ENCODE measurements around the gene GPR68.

Gene GPR68, protein sequence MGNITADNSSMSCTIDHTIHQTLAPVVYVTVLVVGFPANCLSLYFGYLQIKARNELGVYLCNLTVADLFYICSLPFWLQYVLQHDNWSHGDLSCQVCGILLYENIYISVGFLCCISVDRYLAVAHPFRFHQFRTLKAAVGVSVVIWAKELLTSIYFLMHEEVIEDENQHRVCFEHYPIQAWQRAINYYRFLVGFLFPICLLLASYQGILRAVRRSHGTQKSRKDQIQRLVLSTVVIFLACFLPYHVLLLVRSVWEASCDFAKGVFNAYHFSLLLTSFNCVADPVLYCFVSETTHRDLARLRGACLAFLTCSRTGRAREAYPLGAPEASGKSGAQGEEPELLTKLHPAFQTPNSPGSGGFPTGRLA

GRCh38 chr14:91244501-91244901 lies at the start of gene GPR68:
Gene GPR68, minus strand, starts transcription at chr14:91244704. Its CDS starts 9,654 bp downstream, at chr14:91235050.
- in situ Hi-C loops (cut with HindIII; ENCODE audit: low sequenced_read_pairs) = no loop called here

DNA sequence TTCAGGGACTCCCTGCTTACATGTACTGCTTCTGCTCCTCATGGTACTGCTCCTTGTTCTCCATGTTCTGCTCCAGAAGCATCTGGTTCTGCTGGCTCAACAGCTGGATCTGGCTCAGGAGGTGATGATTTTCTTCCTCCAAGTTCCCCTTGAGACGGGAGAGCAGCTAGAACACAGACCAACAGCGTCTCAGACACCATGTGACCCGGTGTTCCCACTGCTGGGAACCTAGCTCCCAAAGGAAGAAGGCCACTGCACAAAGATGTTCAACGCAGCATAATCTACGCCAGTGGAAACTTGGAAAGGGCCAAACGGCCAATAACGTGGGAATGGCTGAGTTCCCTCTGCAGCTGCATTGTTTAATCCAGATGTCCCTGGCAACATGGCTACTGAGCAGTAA lies 49.6 kb upstream of the GPR68 start:
- in situ Hi-C loops (cut with HindIII; ENCODE audit: low sequenced_read_pairs) = loop anchor here (10.0 to 25.0 kb wide), 4 partner anchors 89 to 568 kb away; partner anchors contain the start of gene TC2N

- in situ Hi-C loops (cut with HindIII; ENCODE audit: low sequenced_read_pairs) = loop anchor here (10.0 to 25.0 kb wide), 4 partner anchors 88 to 569 kb away; partner anchors contain the start of gene TC2N
Measured at GRCh38 chr14:91293281-91293680, 48.8 kb upstream of the GPR68 start.

DNA sequence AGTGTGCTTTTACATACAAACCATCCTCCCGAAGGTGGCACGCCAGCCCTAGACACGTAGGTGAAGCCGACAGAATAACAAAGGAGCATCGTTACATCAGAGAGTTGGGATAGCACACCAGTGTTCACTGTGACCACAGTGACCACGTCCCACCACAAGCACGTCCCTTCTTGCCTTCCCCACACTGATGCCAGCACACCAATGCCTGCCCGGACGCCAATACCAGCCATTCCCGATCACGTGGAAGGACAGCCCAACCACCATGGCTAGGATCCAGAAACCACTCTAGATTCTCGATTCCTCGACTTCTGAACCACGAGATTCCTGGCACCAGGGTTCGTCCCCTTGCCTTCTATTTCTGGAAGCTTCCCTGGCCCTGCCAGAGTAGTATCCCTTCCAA lies 48.0 kb upstream of the GPR68 start:
- in situ Hi-C loops (cut with HindIII; ENCODE audit: low sequenced_read_pairs) = loop anchor here (10.0 to 25.0 kb wide), 4 partner anchors 88 to 570 kb away; partner anchors contain the start of gene TC2N

DNA sequence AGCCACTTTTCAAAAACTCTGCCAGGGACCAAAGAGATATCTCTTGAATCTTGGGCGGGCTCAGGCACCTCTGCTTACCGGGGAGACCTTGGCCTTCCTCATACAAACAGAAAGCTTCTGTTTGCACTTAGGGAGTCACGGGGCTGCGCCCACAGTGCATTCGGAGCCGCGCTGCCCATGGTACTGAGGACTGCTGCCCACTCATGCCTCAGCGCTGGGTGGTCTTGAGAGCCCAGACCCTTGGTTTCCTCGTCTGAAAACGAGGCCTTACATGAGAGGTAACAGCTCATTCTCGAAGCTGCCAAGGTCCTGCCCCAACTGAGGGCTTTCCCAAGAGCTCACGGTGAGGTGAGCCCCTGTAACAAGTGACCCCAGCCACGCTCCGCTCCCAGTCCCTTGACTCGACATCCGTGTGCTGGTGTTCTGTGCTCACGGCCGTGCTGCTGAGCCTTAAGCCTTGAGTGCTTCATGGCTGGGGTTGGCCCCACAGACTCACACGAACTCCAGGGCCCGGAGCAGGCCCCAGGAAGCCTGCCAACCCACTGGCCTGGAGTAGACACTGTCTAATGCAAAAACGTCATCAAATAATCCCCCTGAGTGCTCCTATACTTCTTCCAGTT lies 47.4 kb upstream of the GPR68 start:
- in situ Hi-C loops (cut with HindIII; ENCODE audit: low sequenced_read_pairs) = loop anchor here (10.0 to 25.0 kb wide), 4 partner anchors 87 to 570 kb away; partner anchors contain the start of gene TC2N

DNA sequence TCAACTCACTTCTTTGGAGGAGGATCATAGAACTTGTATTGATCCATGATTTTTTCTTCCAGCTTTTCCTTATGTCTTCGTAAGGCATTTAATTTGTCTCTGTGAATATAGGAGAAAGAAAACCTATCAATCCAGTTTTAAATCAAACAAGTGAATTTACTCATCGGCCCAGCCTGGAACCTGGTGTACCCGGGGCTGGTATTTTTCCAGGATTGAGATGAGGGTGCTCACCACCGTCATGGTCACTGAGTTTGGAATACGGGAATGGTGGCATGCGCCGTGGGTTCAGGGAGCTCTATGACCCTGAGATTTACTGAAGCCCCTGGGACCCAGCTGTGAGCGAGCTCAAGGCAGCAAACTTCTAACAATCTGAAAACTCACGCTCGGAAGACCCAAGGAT lies 46.5 kb upstream of the GPR68 start:
- in situ Hi-C loops (cut with HindIII; ENCODE audit: low sequenced_read_pairs) = loop anchor here (10.0 to 25.0 kb wide), 4 partner anchors 86 to 571 kb away; partner anchors contain the start of gene TC2N

DNA sequence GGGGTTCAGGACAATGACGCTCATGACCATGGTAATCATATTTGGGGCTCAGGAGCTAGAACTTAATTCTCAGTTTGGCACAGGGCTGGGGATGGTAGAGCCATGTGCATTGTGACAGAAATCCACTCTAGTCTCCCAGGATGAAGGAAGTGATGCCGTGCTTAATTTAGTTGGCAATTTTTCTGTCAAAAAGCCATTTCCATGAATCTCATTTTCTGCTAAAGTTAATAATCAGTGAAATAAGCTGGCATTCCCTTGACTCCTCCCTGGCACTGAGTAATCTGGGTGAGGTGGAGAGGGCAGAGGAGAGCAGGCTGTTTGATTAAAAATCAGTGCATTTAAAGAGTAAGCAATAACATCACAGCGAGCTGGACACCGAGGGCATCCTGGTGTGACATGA lies 45.0 kb upstream of the GPR68 start:
- in situ Hi-C loops (cut with HindIII; ENCODE audit: low sequenced_read_pairs) = loop anchor here (25.0 kb wide), 3 partner anchors 98 to 573 kb away; partner anchors contain the start of gene TC2N

- in situ Hi-C loops (cut with HindIII; ENCODE audit: low sequenced_read_pairs) = loop anchor here (25.0 kb wide), 3 partner anchors 98 to 573 kb away; partner anchors contain the start of gene TC2N
Measured at GRCh38 chr14:91288876-91289275, 44.4 kb upstream of the GPR68 start.

DNA sequence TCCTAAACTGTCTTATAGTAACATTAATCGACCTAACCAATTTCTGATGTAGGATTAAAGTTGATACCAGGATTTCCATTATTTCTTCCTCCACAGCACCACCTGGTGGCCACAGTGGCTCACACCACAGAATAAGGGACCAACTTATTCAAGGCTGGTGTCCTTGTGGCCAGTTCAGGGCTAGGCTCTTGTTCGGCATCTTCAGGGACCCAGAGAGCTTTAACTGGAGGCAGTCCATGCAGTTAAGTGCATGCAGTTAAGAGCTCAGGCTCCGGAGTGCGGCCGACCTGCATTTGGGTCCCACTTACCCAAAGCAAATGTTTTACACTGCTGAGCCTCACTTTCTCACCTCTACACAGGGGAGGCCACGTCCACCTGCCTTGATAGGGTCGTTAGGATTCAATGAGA lies 42.0 kb upstream of the GPR68 start:
- in situ Hi-C loops (cut with HindIII; ENCODE audit: low sequenced_read_pairs) = loop anchor here (25.0 kb wide), 3 partner anchors 101 to 576 kb away; partner anchors contain the start of gene TC2N

- in situ Hi-C loops (cut with HindIII; ENCODE audit: low sequenced_read_pairs) = loop anchor here (25.0 kb wide), 3 partner anchors 102 to 577 kb away; partner anchors contain the start of gene TC2N
Measured at GRCh38 chr14:91284791-91285548, 40.5 kb upstream of the GPR68 start.

DNA sequence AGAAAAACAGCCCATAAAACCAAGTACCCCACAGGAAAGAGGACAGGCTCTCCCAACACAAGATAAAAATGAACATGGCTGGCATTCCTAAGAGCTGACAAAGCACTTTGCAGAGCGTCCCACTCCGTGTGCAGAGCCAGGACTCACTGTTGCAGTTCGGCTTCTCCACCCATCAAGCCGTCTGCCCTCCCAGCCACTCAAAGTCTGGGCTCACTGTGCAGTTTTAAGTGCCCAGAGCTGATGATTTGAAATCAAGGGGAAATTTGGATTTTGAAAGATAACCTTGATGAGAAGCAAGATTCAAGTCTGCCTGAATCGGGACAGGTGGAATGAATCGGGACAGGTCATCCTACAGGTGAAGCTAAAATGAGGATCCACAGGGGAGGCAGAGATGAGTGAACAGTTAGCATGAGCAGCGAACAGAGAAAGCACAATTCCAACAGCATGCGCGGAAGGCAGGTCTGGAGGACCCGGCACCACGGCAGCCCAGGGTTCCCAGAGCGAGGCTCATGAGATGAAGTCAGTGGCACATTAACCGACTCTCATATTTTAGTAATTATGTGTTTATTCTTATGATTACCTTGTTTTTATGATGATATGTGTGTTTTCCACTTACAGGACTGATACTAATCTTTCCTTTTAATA lies 39.8 kb upstream of the GPR68 start:
- in situ Hi-C loops (cut with HindIII; ENCODE audit: low sequenced_read_pairs) = loop anchor here (25.0 kb wide), 3 partner anchors 103 to 578 kb away; partner anchors contain the start of gene TC2N

DNA sequence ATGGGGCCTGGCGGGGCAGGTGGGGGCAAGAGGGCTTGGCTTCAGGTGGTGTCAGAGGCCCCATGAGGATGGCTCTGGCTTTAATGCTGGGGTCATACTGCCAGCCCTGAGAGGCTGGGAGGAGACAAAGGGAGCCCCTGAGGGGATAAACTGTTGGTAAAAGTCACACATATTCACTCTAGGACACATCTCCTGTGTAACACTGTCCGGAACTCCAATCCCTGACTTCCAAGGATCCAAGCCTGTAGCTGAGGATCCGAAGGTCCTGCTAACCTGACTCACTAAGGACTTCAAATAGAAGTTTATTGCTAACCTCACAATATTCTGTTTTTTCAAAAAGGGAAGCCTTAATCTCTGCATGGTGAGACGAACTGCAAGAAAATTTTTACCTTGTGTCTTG lies 39.2 kb upstream of the GPR68 start:
- in situ Hi-C loops (cut with HindIII; ENCODE audit: low sequenced_read_pairs) = loop anchor here (25.0 kb wide), 3 partner anchors 104 to 579 kb away; partner anchors contain the start of gene TC2N

GRCh38 chr14:91282954-91283645 lies 38.6 kb upstream of the GPR68 start:
- in situ Hi-C loops (cut with HindIII; ENCODE audit: low sequenced_read_pairs) = loop anchor here (25.0 kb wide), 3 partner anchors 104 to 579 kb away; partner anchors contain the start of gene TC2N

DNA sequence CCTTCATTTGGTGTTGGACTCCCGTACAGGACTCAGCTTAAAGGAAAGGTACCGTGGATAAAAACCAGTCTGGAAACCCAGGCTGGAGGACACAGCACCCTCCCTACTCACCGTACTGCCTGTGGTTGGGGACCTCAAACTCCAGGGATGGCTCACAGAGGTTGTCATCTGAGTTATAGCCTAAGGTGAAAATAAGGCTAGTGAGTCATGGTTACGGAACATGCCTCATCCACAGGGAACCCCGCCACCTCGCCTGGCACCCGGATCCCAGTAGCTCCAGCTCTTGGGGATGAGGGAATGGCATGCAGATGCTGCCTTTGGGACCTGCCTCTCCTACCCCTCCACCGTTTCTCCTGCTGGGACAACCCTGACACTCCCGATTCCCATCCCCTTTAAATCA lies 36.8 kb upstream of the GPR68 start:
- in situ Hi-C loops (cut with HindIII; ENCODE audit: low sequenced_read_pairs) = loop anchor here (25.0 kb wide), 3 partner anchors 106 to 581 kb away; partner anchors contain the start of gene TC2N

GRCh38 chr14:91280129-91280528 lies 35.6 kb upstream of the GPR68 start:
- in situ Hi-C loops (cut with HindIII; ENCODE audit: low sequenced_read_pairs) = loop anchor here (25.0 kb wide), 3 partner anchors 107 to 582 kb away; partner anchors contain the start of gene TC2N

GRCh38 chr14:91279354-91279753 lies 34.9 kb upstream of the GPR68 start:
- in situ Hi-C loops (cut with HindIII; ENCODE audit: low sequenced_read_pairs) = loop anchor here (25.0 kb wide), 3 partner anchors 108 to 583 kb away; partner anchors contain the start of gene TC2N

DNA sequence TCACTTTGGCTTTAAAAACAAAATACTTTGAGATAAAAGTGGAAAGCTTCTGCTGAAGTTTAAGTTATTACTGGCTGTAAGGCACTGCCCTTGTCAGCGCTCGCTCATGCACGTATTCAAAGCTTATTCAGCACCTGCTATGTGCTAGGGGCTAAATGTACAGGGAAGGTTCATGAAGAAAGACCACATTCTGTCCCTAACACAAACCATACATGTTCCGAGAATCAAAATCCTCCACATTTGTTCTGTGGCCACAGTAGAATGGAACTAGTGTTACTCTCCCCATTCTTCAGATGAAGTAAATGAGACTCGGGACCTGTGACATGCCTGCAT lies 33.8 kb upstream of the GPR68 start:
- in situ Hi-C loops (cut with HindIII; ENCODE audit: low sequenced_read_pairs) = loop anchor here (25.0 kb wide), 3 partner anchors 109 to 584 kb away; partner anchors contain the start of gene TC2N

DNA sequence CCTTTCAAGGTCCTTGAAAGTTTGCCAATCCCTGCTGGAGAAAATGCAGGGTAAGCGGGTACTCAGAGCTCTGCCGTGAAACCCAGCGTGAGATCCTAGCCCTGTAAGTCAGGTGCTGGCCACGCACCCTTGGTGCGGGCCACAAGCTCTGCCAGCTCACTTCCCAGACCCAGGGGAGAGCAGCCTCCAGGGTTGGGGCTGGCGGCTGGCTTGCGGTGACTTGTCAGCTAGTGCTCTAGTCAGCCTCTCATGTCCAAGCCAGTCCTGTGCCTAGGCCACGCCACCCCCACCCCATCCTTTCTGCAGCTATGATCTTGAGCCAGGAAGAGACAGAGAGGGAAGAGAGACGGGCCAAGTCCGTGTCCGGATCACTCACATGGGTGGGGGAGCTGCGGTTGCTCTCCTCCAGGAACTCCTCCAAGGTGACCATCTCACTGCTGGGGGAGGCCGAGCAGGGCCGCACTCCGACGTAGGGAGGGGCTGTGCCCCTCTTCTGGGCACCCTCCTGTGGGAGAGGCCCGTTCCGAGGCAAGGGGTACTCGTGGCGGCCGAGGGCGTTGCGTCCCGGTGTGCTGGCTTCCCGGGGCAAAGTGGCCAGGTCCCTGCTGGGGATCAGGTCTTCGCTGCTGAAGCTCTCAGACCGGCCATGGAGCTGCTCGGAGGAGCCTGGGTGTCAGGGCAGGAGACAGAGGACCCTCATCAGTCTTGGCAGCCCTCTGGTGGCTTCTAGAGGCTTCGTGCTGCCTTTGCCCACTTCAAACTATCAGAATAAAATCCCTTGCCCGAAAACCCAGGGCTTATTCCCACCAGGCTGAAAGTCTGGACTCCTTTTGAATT lies 33.3 kb upstream of the GPR68 start:
- in situ Hi-C loops (cut with HindIII; ENCODE audit: low sequenced_read_pairs) = loop anchor here (25.0 kb wide), 3 partner anchors 110 to 585 kb away; partner anchors contain the start of gene TC2N
